ENCODE data around the gene PDCL3. TPM values are rescaled to one million over a fixed set of nuclear protein-coding genes. Genes with fewer than 3 reads are reported as not detected.

The PDCL3 gene
- total RNA-seq, 4 donors from 2014 or later, result 20.8 to 22.9 (median 21.7) TPM

DNA sequence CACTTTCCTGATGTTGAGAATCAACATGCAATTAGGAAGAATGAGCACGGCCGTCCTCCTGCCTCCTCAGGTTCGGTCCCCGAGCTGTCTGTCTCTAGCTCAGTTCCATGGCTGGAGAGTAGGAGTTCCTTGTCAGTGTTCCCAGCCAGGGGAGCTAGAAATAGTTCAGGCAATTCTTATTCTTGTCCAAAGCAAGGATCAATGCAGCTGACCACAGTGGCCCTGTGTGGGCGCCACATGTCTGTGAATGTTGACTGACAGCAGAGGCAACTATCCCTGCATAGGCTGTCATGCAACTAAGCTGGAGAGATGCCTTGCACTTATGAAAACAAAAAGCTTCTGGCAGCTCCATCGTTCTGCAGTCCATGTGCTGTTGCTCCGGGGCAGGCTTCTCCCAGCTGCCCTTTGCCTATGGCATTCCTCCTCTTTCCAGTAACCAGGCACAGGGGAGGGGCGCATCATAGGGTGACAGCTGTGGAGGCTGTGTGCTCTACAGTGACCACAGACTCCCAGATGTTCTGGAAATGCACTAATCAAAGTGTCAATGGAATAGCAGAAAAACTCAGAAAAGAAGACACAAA, 58.7 kb downstream of the PDCL3 start:
- H3K27me3 ChIP-seq, result no peaks in the 10 kb centered on the region
- no peaks in the 10 kb centered on the region for H3K4me1 ChIP-seq
- TF ChIP-seq EP300 (IDR thresholded peaks at IDR 0.05) (no peak), POLR2AphosphoS5 (IDR thresholded peaks at IDR 0.05) (no peak), POLR2A (IDR thresholded peaks at IDR 0.05) (no peak)
- TF ChIP-seq, protein P1, sequence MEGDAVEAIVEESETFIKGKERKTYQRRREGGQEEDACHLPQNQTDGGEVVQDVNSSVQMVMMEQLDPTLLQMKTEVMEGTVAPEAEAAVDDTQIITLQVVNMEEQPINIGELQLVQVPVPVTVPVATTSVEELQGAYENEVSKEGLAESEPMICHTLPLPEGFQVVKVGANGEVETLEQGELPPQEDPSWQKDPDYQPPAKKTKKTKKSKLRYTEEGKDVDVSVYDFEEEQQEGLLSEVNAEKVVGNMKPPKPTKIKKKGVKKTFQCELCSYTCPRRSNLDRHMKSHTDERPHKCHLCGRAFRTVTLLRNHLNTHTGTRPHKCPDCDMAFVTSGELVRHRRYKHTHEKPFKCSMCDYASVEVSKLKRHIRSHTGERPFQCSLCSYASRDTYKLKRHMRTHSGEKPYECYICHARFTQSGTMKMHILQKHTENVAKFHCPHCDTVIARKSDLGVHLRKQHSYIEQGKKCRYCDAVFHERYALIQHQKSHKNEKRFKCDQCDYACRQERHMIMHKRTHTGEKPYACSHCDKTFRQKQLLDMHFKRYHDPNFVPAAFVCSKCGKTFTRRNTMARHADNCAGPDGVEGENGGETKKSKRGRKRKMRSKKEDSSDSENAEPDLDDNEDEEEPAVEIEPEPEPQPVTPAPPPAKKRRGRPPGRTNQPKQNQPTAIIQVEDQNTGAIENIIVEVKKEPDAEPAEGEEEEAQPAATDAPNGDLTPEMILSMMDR (IDR thresholded peaks at IDR 0.05), result no peak
- WGBS, result 83% methylated on average over 7 of the region's 8 CpGs
- no peak overlapping the region for H3K4me3 ChIP-seq
- no peak for DNase-seq (ENCODE audit: low spot score in 2 of 2)
- H3K36me3 ChIP-seq, result no peaks in the 10 kb centered on the region
- H3K9me3 ChIP-seq, result no peaks in the 10 kb centered on the region
- no peak overlapping the region for H3K27ac ChIP-seq

DNA sequence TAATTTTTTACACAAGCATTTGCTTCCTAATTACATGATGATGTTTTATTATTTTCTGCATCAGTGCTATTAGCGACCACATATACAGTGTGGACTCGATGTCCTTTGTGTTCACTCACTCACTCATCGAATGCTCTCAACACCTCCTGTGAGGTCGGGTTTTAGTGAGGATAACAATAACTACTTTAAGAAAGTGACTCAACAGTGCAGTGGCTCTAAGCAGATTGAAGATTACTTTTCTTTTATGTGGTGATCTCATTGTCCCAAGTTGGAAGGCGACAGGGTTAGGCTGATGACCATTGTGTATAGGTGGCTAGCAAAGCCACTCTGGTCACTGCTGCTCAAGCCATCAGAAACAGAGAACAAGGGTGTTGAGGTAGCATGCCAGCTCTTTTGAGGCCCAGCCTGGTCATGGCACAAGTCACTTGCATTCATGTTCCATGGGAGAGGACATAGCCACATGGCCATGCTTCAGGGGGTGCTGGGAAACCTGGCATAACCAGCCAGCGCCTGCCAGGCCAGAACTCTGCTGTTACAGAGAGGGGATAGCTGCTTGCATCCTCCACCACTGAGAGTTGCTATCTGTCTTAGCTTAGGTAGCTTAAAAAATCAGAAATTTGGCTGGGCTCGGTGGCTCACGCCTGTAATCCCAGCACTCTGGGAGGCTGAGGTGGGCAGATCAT, 60.4 kb downstream of the PDCL3 start:
- WGBS, result 90% methylated on average over 8 of the region's 8 CpGs
- Histone ChIP-seq H3K27ac (no peak overlapping the region), H3K4me1 (no peaks in the 10 kb centered on the region), H3K36me3 (no peaks in the 10 kb centered on the region), H3K9me3 (no peaks in the 10 kb centered on the region), H3K4me3 (no peak overlapping the region), H3K27me3 (no peaks in the 10 kb centered on the region)
- TF ChIP-seq POLR2A (IDR thresholded peaks at IDR 0.05), result no peak
- TF ChIP-seq, protein P1 (IDR thresholded peaks at IDR 0.05), result no peak
- DNase-seq (ENCODE audit: low spot score in 2 of 2), result no peak

DNA sequence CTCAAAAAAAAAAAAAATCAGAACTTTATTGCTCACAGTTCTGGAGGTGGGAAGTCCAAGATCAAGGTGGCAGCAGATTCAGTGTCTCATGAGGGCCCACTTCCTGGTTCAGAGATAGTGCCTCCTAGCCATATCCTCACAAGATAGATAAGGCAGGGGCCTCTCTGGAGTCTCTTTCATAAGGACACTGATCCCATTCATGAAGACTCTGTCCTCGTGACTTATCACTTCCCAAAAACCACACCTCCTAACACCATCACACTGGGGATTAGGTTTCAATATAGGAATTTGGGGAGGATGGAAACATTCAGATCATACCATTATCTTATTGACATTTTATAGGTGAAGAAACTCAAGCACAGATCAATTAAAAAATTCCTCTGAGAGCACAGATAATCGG, 61.1 kb downstream of the PDCL3 start:
- no peak overlapping the region for H3K4me3 ChIP-seq
- 79% methylated on average over 2 of the region's 2 CpGs for WGBS
- no peaks in the 10 kb centered on the region for H3K36me3 ChIP-seq
- DNase-seq (ENCODE audit: low spot score in 2 of 2), result no peak
- H3K27me3 ChIP-seq, result peaks cover 3% of the 10 kb centered on the region
- no peaks in the 10 kb centered on the region for H3K4me1 ChIP-seq
- no peaks in the 10 kb centered on the region for H3K9me3 ChIP-seq
- no peak for TF ChIP-seq POLR2A (IDR thresholded peaks at IDR 0.05)
- no peak for TF ChIP-seq EP300 (IDR thresholded peaks at IDR 0.05)
- TF ChIP-seq, protein P1 (IDR thresholded peaks at IDR 0.05), result no peak
- TF ChIP-seq POLR2AphosphoS5 (IDR thresholded peaks at IDR 0.05), result no peak
- H3K27ac ChIP-seq, result no peak overlapping the region

DNA sequence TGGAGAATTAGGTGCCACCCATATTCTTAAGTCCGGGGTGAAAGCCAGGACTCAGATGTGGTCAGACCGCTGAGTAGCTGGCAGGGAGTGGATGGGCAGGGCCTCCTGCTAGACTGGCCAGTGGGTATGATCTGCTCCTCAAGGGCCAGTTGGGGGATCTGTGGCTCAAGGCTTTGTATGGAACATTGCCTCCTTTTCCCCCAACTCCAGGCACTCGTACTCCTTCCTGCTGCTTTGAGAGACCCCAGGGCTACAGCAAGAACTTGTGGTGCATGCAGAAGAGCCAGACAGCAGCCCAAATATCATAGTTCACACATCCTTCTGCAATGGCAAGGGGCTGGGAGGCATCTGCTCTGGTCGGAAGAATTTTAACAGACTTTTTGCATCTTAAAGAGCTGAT, 61.7 kb downstream of the PDCL3 start:
- H3K36me3 ChIP-seq, result no peaks in the 10 kb centered on the region
- no peak for DNase-seq (ENCODE audit: low spot score in 2 of 2)
- H3K27ac ChIP-seq, result no peak overlapping the region
- TF ChIP-seq POLR2A (IDR thresholded peaks at IDR 0.05) (no peak), POLR2AphosphoS5 (IDR thresholded peaks at IDR 0.05) (no peak), EP300 (IDR thresholded peaks at IDR 0.05) (no peak)
- TF ChIP-seq, protein P1 (IDR thresholded peaks at IDR 0.05), result no peak
- H3K27me3 ChIP-seq, result peaks cover 3% of the 10 kb centered on the region
- 80% methylated on average over 4 of the region's 4 CpGs for WGBS
- H3K4me3 ChIP-seq, result no peak overlapping the region
- no peaks in the 10 kb centered on the region for H3K4me1 ChIP-seq
- H3K9me3 ChIP-seq, result no peaks in the 10 kb centered on the region

DNA sequence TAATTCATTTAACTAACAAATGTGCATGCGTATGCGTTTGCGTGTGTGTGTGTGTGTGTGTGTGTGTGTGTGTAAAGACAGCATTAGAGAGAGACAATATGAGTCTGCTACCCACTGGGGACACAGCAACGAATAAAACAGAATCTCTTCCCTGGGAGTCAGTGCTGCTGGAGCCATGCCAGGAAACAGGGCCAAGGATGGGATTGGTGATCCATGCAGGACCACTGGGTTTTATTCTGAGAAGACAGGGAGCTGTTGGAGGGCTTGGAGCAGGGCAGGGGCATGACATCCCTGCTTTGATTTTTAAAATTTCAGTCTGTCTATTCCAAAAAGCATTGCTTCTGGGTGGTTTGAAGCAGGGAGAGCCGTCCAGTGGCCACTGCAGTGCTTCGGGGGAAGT, 62.9 kb downstream of the PDCL3 start:
- Histone ChIP-seq H3K9me3 (no peaks in the 10 kb centered on the region), H3K27ac (no peak overlapping the region), H3K36me3 (no peaks in the 10 kb centered on the region), H3K4me3 (no peak overlapping the region), H3K4me1 (no peaks in the 10 kb centered on the region), H3K27me3 (peaks cover 3% of the 10 kb centered on the region)
- WGBS, result 42% methylated on average over 6 of the region's 6 CpGs
- DNase-seq (ENCODE audit: low spot score in 2 of 2), result no peak
- TF ChIP-seq, protein P1 (IDR thresholded peaks at IDR 0.05), result no peak
- TF ChIP-seq POLR2A (IDR thresholded peaks at IDR 0.05), result no peak
- no peak for TF ChIP-seq EP300 (IDR thresholded peaks at IDR 0.05)
- TF ChIP-seq POLR2AphosphoS5 (IDR thresholded peaks at IDR 0.05), result no peak

Other genes starting within 250 kb of the PDCL3 start
- 1 to 10 TPM; 1.3 to 2.5 (median 2.0) TPM for gene LONRF2, start 240.5 kb upstream of the PDCL3 start, total RNA-seq
- gene CHST10, start 145.3 kb upstream of the PDCL3 start, total RNA-seq, result 1 to 10 TPM in 3 of 4 donors, under 1 TPM in 1; 0.91 to 3.6 (median 2.6) TPM
- gene NMS, start 92.5 kb upstream of the PDCL3 start, total RNA-seq, result not detected